Prostate gland (tissue), 2 donors: ENCODE data around the gene CDK11B. TPM values are rescaled to one million over a fixed set of nuclear protein-coding genes. Genes with fewer than 3 reads are reported as not detected.

Experiments
- DNase-seq: peaks from one replicate; pipeline ENCODE4 v3.0.0-alpha.2; 2019; ENCODE audit warnings: low spot score
- H3K27ac ChIP-seq, 2 donors: fragments of 200-600 bp; sonication (generic); 2 replicates each; pipeline ENCODE4 v1.5.1; 2017 to 2019
- H3K27me3 ChIP-seq: fragments of 200-600 bp; sonication (generic); replicated peaks from 2 replicates; pipeline ENCODE4 v1.5.1; 2019; ENCODE audit not compliant: insufficient read depth
- H3K36me3 ChIP-seq, 2 donors: fragments of 200-600 bp; sonication (generic); 1 replicate in 1 of 2; 2 replicates in 1 of 2; pipeline versions ENCODE4 v1.5.1 to v1.8.1; 2017 to 2019
- H3K4me1 ChIP-seq: fragments of 200-600 bp; sonication (generic); replicated peaks from 2 replicates; pipeline ENCODE4 v1.5.1; 2019
- H3K4me3 ChIP-seq, 2 donors: fragments of 200-600 bp; sonication (generic); 2 replicates each; pipeline ENCODE4 v1.5.1; 2017 to 2019
- H3K9me3 ChIP-seq: fragments of 200-600 bp; sonication (generic); 2 replicates; pipeline ENCODE4 v1.5.1; 2017
- POLR2A ChIP-seq: fragments of 450-650 bp; IDR thresholded peaks from one replicate; pipeline ENCODE4 v1.6.1; 2016; ENCODE audit warnings: antibody characterized with exemption, mild to moderate bottlenecking
- POLR2AphosphoS5 ChIP-seq: sonication (generic); formaldehyde crosslinking; IDR thresholded peaks from one replicate; pipeline ENCODE4 v1.6.1; 2017; ENCODE audit warnings: antibody characterized with exemption
- WGBS: methylation state at CpG from one replicate; pipeline ENCODE4 v1.1.5; 2018; 5-methylcytosine and 5-hydroxymethylcytosine counted together
- intact Hi-C: fragments of 100-400 bp; cut with DNase I; formaldehyde crosslinking; loops from one replicate; pipeline ENCODE4 v1.14.2; 2022
- total RNA-seq, 2 donors: library from RNA; depleted of rRNA; stranded (reverse); fragments of >200 nt; gene quantifications; one replicate each; pipeline ENCODE4 v1.1.0, GENCODE V29; 2016
- TF ChIP-seq, protein P1 (sequence below), 4 experiments: fragments of 200-600 bp in 2 of 4; fragments of 450-650 bp in 2 of 4; sonication (generic) in 2 of 4; IDR thresholded peaks; 1 replicate in 3 of 4; 2 replicates in 1 of 4; pipeline ENCODE4 v1.5.1; 2016 to 2019; ENCODE audit warnings: antibody characterized with exemption in 4 of 4, mild to moderate bottlenecking in 2 of 4, moderate library complexity in 2 of 4

Gene CDK11B
- total RNA-seq, 2 donors from 2014 or later, result 15.0 to 31.2 TPM

DNA sequence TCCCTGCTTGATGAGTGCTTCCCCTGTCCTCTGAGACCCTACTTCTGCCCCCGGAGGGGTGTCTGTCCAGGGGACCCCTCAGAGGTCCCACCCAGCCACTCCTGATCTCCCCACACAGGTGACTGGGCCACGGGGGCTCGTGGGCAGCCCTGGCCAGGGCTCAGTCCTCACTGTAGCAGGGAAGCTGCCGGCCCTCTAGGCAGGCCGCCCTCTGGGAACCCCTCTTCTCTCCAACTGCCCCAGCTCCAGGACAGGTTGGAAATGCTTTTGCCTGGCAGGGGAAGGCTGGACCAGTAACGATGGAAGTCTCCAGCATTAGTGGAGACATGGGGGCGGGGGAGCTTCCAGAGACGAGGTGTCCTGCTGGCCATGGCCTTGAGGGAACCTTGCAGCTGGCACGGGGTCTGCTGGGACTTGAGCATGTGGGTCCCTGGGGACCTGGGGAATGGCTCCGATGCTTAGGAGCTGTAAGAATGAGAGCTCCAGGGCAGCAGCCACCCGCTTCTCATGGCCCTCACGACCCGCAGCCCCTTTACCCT, 55.8 kb downstream of the CDK11B start:
- H3K36me3 ChIP-seq, result no peaks in the 10 kb centered on the region

DNA sequence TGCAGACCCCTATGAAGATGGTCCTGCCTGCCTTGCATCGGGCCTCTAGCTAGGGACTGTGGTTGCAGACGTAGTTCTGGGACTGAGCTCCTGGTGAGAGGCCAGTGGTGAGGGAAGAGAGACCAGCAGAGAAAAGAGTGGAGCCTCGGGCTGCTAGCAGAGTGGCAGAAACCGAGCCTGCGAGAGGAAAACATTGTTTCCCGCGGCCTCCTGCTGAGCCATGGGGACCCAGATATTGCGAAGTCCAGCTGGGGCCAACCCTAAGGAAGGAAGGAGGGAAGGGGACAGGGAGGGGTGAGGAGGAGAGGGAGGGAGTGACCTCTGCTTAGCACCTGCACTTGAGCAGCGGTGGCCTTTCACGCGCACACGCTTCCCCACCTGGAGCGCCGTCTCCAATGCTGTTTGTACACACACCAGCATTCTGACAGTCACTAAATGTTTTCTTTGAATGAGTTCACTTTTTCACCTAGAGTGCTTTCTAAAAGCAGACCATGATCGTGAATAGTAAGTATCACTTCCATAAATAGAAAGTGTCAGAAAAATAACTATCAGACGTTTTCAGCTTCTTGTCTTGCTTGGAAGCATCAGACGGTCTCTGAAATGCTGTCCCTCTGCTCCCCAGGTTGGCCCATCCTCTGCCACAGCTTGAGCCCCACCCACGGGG, 56.4 kb downstream of the CDK11B start:
- intact Hi-C loops, result no loop called here
- H3K36me3 ChIP-seq, result no peaks in the 10 kb centered on the region
- TF ChIP-seq POLR2AphosphoS5, result no peak
- TF ChIP-seq, protein P1, sequence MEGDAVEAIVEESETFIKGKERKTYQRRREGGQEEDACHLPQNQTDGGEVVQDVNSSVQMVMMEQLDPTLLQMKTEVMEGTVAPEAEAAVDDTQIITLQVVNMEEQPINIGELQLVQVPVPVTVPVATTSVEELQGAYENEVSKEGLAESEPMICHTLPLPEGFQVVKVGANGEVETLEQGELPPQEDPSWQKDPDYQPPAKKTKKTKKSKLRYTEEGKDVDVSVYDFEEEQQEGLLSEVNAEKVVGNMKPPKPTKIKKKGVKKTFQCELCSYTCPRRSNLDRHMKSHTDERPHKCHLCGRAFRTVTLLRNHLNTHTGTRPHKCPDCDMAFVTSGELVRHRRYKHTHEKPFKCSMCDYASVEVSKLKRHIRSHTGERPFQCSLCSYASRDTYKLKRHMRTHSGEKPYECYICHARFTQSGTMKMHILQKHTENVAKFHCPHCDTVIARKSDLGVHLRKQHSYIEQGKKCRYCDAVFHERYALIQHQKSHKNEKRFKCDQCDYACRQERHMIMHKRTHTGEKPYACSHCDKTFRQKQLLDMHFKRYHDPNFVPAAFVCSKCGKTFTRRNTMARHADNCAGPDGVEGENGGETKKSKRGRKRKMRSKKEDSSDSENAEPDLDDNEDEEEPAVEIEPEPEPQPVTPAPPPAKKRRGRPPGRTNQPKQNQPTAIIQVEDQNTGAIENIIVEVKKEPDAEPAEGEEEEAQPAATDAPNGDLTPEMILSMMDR (IDR thresholded peaks at IDR 0.05), result no peak
- TF ChIP-seq POLR2A, result no peak
- peaks cover 7% of the 10 kb centered on the region for H3K27me3 ChIP-seq
- no peak overlapping the region for H3K27ac ChIP-seq
- DNase-seq, result no peak
- no peak overlapping the region for H3K4me3 ChIP-seq
- WGBS, result 69% methylated on average over 18 of the region's 18 CpGs
- no peaks in the 10 kb centered on the region for H3K4me1 ChIP-seq
- H3K9me3 ChIP-seq, result no peaks in the 10 kb centered on the region

More for the DNA sequence above, 55.8 kb downstream of the CDK11B start:
- 69% methylated on average over 11 of the region's 13 CpGs for WGBS
- H3K27ac ChIP-seq, result no peak overlapping the region
- no peaks in the 10 kb centered on the region for H3K9me3 ChIP-seq
- no peaks in the 10 kb centered on the region for H3K4me1 ChIP-seq
- no peak for TF ChIP-seq POLR2A
- TF ChIP-seq, protein P1 (IDR thresholded peaks at IDR 0.05), result no peak
- intact Hi-C loops, result no loop called here
- H3K27me3 ChIP-seq, result peaks cover 7% of the 10 kb centered on the region
- DNase-seq, result no peak
- no peak overlapping the region for H3K4me3 ChIP-seq

DNA sequence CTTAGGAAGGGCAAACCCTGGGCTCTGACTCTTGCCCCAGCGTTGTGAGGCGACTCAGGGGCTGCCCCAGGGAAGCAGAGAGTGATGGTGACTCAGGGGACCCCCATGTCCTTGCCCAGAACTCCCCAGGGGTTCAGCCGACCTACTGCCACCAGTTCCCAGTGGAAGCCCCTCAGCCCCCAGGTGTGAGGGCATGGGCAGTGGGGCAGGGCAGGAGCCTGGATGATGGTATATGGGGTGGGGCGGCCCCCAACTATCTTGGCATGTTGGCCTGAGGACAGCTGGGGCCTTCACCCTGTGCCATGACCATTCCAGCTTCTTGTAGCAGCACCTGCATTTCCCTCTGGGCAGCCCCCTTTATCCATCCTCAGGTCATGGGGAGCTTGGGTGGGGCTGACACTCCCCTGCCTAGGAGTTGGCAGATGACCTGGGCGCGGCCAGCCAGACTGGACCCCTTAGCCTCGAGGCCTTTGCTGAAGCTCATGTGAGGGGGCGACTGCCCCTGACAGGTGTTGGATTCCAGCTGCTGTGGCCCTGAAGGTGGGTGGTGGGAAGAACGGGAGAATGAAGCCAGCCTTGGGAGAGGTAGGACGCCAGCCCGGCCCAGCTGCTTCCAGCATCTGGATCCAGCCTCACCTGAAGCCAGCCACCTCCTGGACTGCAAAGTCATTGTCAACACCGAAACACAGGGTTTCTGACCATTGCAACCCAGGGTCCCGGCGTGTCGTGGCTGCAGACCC, 57.1 kb downstream of the CDK11B start:
- Histone ChIP-seq H3K27me3 (peaks cover 7% of the 10 kb centered on the region), H3K27ac (no peak overlapping the region), H3K36me3 (no peaks in the 10 kb centered on the region), H3K4me1 (no peaks in the 10 kb centered on the region), H3K4me3 (no peak overlapping the region), H3K9me3 (no peaks in the 10 kb centered on the region)
- TF ChIP-seq POLR2A (no peak), POLR2AphosphoS5 (no peak)
- 83% methylated on average over 15 of the region's 15 CpGs for WGBS
- intact Hi-C loops, result no loop called here
- no peak for DNase-seq

DNA sequence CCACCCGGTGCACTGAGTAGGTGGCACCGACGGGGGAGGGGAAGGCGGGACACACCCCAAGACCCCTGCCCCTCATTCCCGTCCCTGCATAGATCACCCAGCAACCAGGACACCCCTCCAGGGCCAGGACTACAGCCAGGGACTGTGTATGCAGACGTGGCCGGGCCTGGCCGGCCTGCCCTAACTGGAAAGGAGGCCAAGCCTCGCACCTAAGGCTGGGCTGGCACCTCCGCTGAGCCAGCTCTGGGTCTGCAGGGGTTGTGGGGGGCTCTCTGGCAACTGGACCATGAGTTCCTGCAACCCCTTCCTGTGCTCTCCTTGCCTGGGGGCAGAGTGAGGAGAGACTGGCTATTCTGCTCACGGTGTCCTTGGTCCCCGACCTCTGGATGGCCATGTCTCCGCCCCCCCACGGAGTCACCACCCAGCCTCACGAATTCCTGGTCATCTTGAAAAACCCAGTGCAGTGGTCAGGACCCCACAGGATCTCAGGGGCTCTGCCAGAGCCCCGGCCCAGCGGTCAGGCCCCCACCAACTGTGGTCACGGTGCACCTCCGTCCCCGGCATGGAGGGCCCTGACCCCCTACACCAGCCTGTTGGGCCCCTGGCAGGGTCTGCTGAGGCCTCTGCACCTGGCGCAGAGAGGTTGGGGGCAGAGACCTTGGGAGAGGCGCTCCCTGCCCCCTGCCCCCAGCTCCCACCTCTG, 57.8 kb downstream of the CDK11B start:
- no peaks in the 10 kb centered on the region for H3K36me3 ChIP-seq
- intact Hi-C loops, result no loop called here
- peaks cover 7% of the 10 kb centered on the region for H3K27me3 ChIP-seq
- no peak overlapping the region for H3K4me3 ChIP-seq
- WGBS, result 71% methylated on average over 22 of the region's 22 CpGs
- TF ChIP-seq, protein P1 (IDR thresholded peaks at IDR 0.05), result no peak
- TF ChIP-seq POLR2AphosphoS5, result no peak
- no peak for TF ChIP-seq POLR2A
- no peak for DNase-seq
- no peak overlapping the region for H3K27ac ChIP-seq
- no peaks in the 10 kb centered on the region for H3K4me1 ChIP-seq
- no peaks in the 10 kb centered on the region for H3K9me3 ChIP-seq
